ENCODE measurements around the gene IFT88. TPM values are rescaled to one million over a fixed set of nuclear protein-coding genes. Genes with fewer than 3 reads are reported as not detected.

IFT88 gene
- polyA plus RNA-seq, 1 of the 3 experiments (the other 2 are of a cell fraction) = 6.2 TPM

DNA sequence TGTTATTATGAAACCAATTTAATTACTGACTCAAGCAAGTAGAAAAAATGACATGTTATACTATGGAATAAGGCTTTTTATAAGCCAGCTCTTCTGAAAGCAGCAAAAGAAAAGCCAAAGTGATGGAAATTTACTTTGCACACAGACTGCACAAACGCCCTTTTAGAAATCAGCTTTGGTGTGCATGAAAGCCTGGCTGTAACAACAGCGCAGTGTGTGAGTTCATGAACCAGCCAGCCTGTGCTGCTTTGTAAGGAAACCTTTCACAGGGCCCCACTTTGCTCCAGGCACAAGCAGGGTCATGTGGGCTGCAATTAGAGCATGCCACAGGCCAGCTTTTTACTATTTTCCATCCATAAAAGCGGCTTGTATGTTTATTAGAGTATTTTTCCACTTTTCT lies 13.6 kb upstream of the IFT88 start:
- POLR2A ChIA-PET = no interaction called here
- CTCF ChIA-PET = interaction anchor here (0.8 to 1.7 kb wide), 4 partner anchors 9 to 169 kb away, joined by 3 to 6 read pairs (median 4); no protein-coding TSS in a partner anchor
- peaks cover 0 to 2% of the 10 kb centered on the region in 2 experiments; a peak in 1 of 4 replicates for H3K4me1 ChIP-seq (ENCODE audit: control insufficient read depth in 1 of 2, insufficient read depth in 2 of 2, low read depth in 1 of 2, low read length in 1 of 2)
- no peak overlapping the region for H3K4me3 ChIP-seq (ENCODE audit: low read depth in 2 of 2, low read length in 1 of 2)
- no peaks in the 10 kb centered on the region for H3K79me2 ChIP-seq (ENCODE audit: insufficient read depth)
- no peaks in the 10 kb centered on the region for H3K36me3 ChIP-seq (replicated peaks in 1 of 2; ENCODE audit: control insufficient read depth in 1 of 2, insufficient read depth in 2 of 2, low read length in 1 of 2)
- no peaks in the 10 kb centered on the region for H4K20me1 ChIP-seq (ENCODE audit: insufficient read depth)
- no peaks in the 10 kb centered on the region for H3F3A ChIP-seq (replicated peaks; ENCODE audit: insufficient read depth)
- H3K9me3 ChIP-seq = no peaks in the 10 kb centered on the region
- no peak overlapping the region for H2AFZ ChIP-seq (ENCODE audit: low read depth)
- H3K27me3 ChIP-seq (ENCODE audit: insufficient read depth) = no peaks in the 10 kb centered on the region
- no peaks in the 10 kb centered on the region for H3K9me2 ChIP-seq
- no peak for DNase-seq
- no peak overlapping the region for H3K27ac ChIP-seq (ENCODE audit: low read depth in 2 of 2, low read length in 1 of 2)
- TF ChIP-seq, protein P1, sequence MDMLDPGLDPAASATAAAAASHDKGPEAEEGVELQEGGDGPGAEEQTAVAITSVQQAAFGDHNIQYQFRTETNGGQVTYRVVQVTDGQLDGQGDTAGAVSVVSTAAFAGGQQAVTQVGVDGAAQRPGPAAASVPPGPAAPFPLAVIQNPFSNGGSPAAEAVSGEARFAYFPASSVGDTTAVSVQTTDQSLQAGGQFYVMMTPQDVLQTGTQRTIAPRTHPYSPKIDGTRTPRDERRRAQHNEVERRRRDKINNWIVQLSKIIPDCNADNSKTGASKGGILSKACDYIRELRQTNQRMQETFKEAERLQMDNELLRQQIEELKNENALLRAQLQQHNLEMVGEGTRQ (IDR thresholded peaks at IDR 0.05; ENCODE audit: borderline replicate concordance, low read depth, low read length) = no peak
- TF ChIP-seq FOSL2 (IDR thresholded peaks at IDR 0.05; ENCODE audit: borderline replicate concordance, low read depth) (no peak), RAD21 (IDR thresholded peaks at IDR 0.05; ENCODE audit: low read length) (no peak), GATA2 (CRISPR knock-in tag; IDR thresholded peaks at IDR 0.05) (no peak)
- no peak overlapping the region for H3K9ac ChIP-seq
- WGBS (ENCODE audit: low lambda C conversion rate) = 74% methylated on average over 3 of the region's 3 CpGs
- H3K4me2 ChIP-seq = no peak overlapping the region

DNA sequence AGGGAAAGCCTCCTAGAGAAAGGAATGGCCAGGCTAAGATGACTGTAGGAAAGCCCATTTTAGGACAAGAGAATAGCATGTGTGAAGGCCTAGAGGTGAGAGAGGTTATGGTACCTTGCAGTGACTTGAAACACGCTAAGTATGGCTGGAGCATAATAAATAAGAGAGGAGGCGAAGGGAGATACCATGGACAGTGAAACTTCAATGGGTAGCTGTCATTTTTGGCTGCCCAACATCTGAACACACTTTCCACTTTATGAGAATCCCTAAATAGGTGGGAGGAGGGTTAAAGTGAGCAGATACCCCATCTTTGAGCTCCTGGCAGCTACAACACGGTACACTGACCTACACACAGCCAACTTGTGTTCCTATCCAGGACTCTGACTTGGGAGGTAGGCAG lies 8.0 kb upstream of the IFT88 start:
- no peak overlapping the region for H3K9ac ChIP-seq
- TF ChIP-seq, protein P2, sequence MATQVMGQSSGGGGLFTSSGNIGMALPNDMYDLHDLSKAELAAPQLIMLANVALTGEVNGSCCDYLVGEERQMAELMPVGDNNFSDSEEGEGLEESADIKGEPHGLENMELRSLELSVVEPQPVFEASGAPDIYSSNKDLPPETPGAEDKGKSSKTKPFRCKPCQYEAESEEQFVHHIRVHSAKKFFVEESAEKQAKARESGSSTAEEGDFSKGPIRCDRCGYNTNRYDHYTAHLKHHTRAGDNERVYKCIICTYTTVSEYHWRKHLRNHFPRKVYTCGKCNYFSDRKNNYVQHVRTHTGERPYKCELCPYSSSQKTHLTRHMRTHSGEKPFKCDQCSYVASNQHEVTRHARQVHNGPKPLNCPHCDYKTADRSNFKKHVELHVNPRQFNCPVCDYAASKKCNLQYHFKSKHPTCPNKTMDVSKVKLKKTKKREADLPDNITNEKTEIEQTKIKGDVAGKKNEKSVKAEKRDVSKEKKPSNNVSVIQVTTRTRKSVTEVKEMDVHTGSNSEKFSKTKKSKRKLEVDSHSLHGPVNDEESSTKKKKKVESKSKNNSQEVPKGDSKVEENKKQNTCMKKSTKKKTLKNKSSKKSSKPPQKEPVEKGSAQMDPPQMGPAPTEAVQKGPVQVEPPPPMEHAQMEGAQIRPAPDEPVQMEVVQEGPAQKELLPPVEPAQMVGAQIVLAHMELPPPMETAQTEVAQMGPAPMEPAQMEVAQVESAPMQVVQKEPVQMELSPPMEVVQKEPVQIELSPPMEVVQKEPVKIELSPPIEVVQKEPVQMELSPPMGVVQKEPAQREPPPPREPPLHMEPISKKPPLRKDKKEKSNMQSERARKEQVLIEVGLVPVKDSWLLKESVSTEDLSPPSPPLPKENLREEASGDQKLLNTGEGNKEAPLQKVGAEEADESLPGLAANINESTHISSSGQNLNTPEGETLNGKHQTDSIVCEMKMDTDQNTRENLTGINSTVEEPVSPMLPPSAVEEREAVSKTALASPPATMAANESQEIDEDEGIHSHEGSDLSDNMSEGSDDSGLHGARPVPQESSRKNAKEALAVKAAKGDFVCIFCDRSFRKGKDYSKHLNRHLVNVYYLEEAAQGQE (IDR thresholded peaks at IDR 0.05; ENCODE audit: low read depth, low read length) = peak; percentile 56; the same call in 1 of the 2 replicates
- no peak for TF ChIP-seq ELF1 (IDR thresholded peaks at IDR 0.05)
- H3K9me2 ChIP-seq = no peaks in the 10 kb centered on the region
- H3K27me3 ChIP-seq (ENCODE audit: insufficient read depth) = no peaks in the 10 kb centered on the region
- no peaks in the 10 kb centered on the region for H3K36me3 ChIP-seq (replicated peaks in 1 of 2; ENCODE audit: control insufficient read depth in 1 of 2, insufficient read depth in 2 of 2, low read length in 1 of 2)
- DNase-seq = no peak
- no peaks in the 10 kb centered on the region; a peak in 1 of 4 replicates for H3K4me1 ChIP-seq (ENCODE audit: control insufficient read depth in 1 of 2, insufficient read depth in 2 of 2, low read depth in 1 of 2, low read length in 1 of 2)
- CTCF ChIA-PET = no interaction called here
- no peaks in the 10 kb centered on the region for H3K79me2 ChIP-seq (ENCODE audit: insufficient read depth)
- H4K20me1 ChIP-seq (ENCODE audit: insufficient read depth) = no peaks in the 10 kb centered on the region
- no peak overlapping the region for H3K4me2 ChIP-seq
- 68% methylated on average over 3 of the region's 3 CpGs for WGBS (ENCODE audit: low lambda C conversion rate)
- no peaks in the 10 kb centered on the region for H3K9me3 ChIP-seq
- POLR2A ChIA-PET = no interaction called here
- no peak overlapping the region for H3K27ac ChIP-seq (ENCODE audit: low read depth in 2 of 2, low read length in 1 of 2)
- H2AFZ ChIP-seq (ENCODE audit: low read depth) = no peak overlapping the region
- no peaks in the 10 kb centered on the region for H3F3A ChIP-seq (replicated peaks; ENCODE audit: insufficient read depth)
- H3K4me3 ChIP-seq (ENCODE audit: low read depth in 2 of 2, low read length in 1 of 2) = no peak overlapping the region
